Hepatocyte (in vitro differentiated cells): Measurements from ENCODE around the gene SAP30BP.

ENCODE experiments used
- CTCF ChIP-seq: fragments of 200-600 bp; sonication (generic); IDR thresholded peaks from 2 replicates; pipeline ENCODE4 v1.5.1; 2016; ENCODE audit warnings: antibody characterized with exemption, mild to moderate bottlenecking; ENCODE audit not compliant: poor library complexity
- EZH2 ChIP-seq: fragments of 200-600 bp; sonication (generic); IDR thresholded peaks from 2 replicates; pipeline ENCODE4 v1.6.1; 2016; ENCODE audit warnings: antibody characterized with exemption, mild to moderate bottlenecking, borderline replicate concordance
- EZH2phosphoT487 ChIP-seq: fragments of 200-600 bp; sonication (generic); IDR thresholded peaks from one replicate; pipeline ENCODE4 v1.6.1; 2018; ENCODE audit warnings: antibody characterized with exemption, mild to moderate bottlenecking, low read depth, moderate library complexity; ENCODE audit not compliant: unreplicated experiment, severe bottlenecking

GRCh38 chr17:75697651-75698291 is 30.6 kb downstream of the SAP30BP start:
- no peak for TF ChIP-seq EZH2
- no peak for TF ChIP-seq CTCF
- TF ChIP-seq EZH2phosphoT487, result no peak
